Liver (tissue), 9 donors: ENCODE results near the gene NAP1L1. TPM values are rescaled to one million over a fixed set of nuclear protein-coding genes. Genes with fewer than 3 reads are reported as not detected.

Source experiments
- DNase-seq: peaks from one replicate; pipeline ENCODE4 v3.0.0-alpha.2; 2017; ENCODE audit warnings: low spot score
- H3K27ac ChIP-seq, 2 donors: one replicate each; pipeline ENCODE4 v1.7.0; 2013; ENCODE audit warnings: inconsistent platforms in 2 of 2, low read length in 2 of 2, control low read depth in 1 of 2, low read depth in 1 of 2, mild to moderate bottlenecking in 1 of 2
- H3K27me3 ChIP-seq, 4 donors: one replicate each; pipeline versions ENCODE4 v1.6.1 to v1.7.0; 2013; ENCODE audit warnings: low read length in 3 of 4, inconsistent platforms in 1 of 4, mild to moderate bottlenecking in 1 of 4, moderate library complexity in 1 of 4; ENCODE audit not compliant: control insufficient read depth in 4 of 4, insufficient read depth in 4 of 4
- H3K36me3 ChIP-seq, 4 donors: one replicate each; pipeline versions ENCODE4 v1.6.1 to v1.7.0; 2013; ENCODE audit warnings: low read length in 3 of 4, mild to moderate bottlenecking in 3 of 4, low read depth in 1 of 4, moderate library complexity in 1 of 4; ENCODE audit not compliant: control insufficient read depth in 4 of 4, insufficient read depth in 3 of 4
- H3K4me1 ChIP-seq, 4 donors: one replicate each; pipeline versions ENCODE4 v1.6.1 to v1.7.0; 2013; ENCODE audit warnings: low read length in 3 of 4, mild to moderate bottlenecking in 3 of 4, moderate library complexity in 1 of 4; ENCODE audit not compliant: control insufficient read depth in 4 of 4, insufficient read depth in 4 of 4
- H3K4me3 ChIP-seq, 3 donors: one replicate each; pipeline versions ENCODE4 v1.6.1 to v1.7.0; 2013; ENCODE audit warnings: low read length in 3 of 3, control low read depth in 1 of 3, low read depth in 1 of 3, mild to moderate bottlenecking in 1 of 3
- H3K9ac ChIP-seq, 2 donors: one replicate each; pipeline ENCODE4 v1.7.0; 2013; ENCODE audit warnings: low read length in 2 of 2, mild to moderate bottlenecking in 2 of 2, moderate library complexity in 2 of 2, control low read depth in 1 of 2, low read depth in 1 of 2
- H3K9me3 ChIP-seq, 4 donors: one replicate each; pipeline versions ENCODE4 v1.6.1 to v1.7.0; 2013; ENCODE audit warnings: low read length in 3 of 4; ENCODE audit not compliant: control insufficient read depth in 4 of 4
- EGR1 ChIP-seq, 2 donors: IDR thresholded peaks; 2 replicates each; pipeline ENCODE4 v1.6.1; 2016 to 2018; ENCODE audit warnings: antibody characterized with exemption in 2 of 2, low read depth in 2 of 2
- FOXA1 ChIP-seq: IDR thresholded peaks from 2 replicates; pipeline ENCODE4 v1.6.1; 2016; ENCODE audit warnings: antibody characterized with exemption
- FOXA2 ChIP-seq: IDR thresholded peaks from 2 replicates; pipeline ENCODE4 v1.6.1; 2016; ENCODE audit warnings: antibody characterized with exemption
- GABPA ChIP-seq, 2 donors: IDR thresholded peaks in 1 of 2; conservative IDR thresholded peaks in 1 of 2; 2 replicates each; pipeline ENCODE4 v1.6.1; 2016; ENCODE audit warnings: antibody characterized with exemption in 2 of 2, mild to moderate bottlenecking in 1 of 2, moderate library complexity in 1 of 2
- HNF4A ChIP-seq, 2 donors: conservative IDR thresholded peaks; 2 replicates each; pipeline ENCODE4 v1.6.1; 2016; ENCODE audit warnings: antibody characterized with exemption in 2 of 2, mild to moderate bottlenecking in 2 of 2
- HNF4G ChIP-seq: IDR thresholded peaks from 2 replicates; pipeline ENCODE4 v1.6.1; 2016; ENCODE audit warnings: antibody characterized with exemption
- JUND ChIP-seq, 2 donors: IDR thresholded peaks; 2 replicates each; pipeline ENCODE4 v1.6.1; 2016; ENCODE audit warnings: antibody characterized with exemption in 2 of 2
- NR2F2 ChIP-seq: IDR thresholded peaks from 2 replicates; pipeline ENCODE4 v1.6.1; 2016; ENCODE audit warnings: antibody characterized with exemption
- RAD21 ChIP-seq, 2 donors: IDR thresholded peaks; 2 replicates each; pipeline ENCODE4 v1.6.1; 2016; ENCODE audit warnings: antibody characterized with exemption in 2 of 2, mild to moderate bottlenecking in 2 of 2
- RXRA ChIP-seq, 2 donors: IDR thresholded peaks; 2 replicates each; pipeline ENCODE4 v1.6.1; 2017 to 2018; ENCODE audit warnings: antibody characterized with exemption in 2 of 2, mild to moderate bottlenecking in 1 of 2
- SP1 ChIP-seq: IDR thresholded peaks from 2 replicates; pipeline ENCODE4 v1.6.1; 2018; ENCODE audit warnings: antibody characterized with exemption, mild to moderate bottlenecking
- TAF1 ChIP-seq: conservative IDR thresholded peaks from 2 replicates; pipeline ENCODE4 v1.6.1; 2016; ENCODE audit warnings: antibody characterized with exemption, mild to moderate bottlenecking
- YY1 ChIP-seq: IDR thresholded peaks from 2 replicates; pipeline ENCODE4 v1.6.1; 2016; ENCODE audit warnings: antibody characterized with exemption, mild to moderate bottlenecking
- WGBS: extraction: QIAGEN DNeasy Blood & Tissue Kit; methylation state at CpG from one replicate; pipeline ENCODE4 v1.1.7; 2013; 5-methylcytosine and 5-hydroxymethylcytosine counted together
- polyA plus RNA-seq, 2 donors: library from polyadenylated mRNA; stranded (reverse) in 1 of 2; unstranded in 1 of 2; fragments of 200-250 nt in 1 of 2; fragments of >200 nt in 1 of 2; fragmentation: Nextera tagmentation in 1 of 2; extraction: Ambion mirVana in 1 of 2; gene quantifications; one replicate each; pipeline versions ENCODE4 v1.2.1 to v1.2.3, GENCODE V29; 2013 to 2015
- total RNA-seq, 2 donors: library from RNA; depleted of rRNA; stranded (reverse); fragments of >200 nt; gene quantifications; one replicate each; pipeline ENCODE4 v1.2.3, GENCODE V29; 2014
- TF ChIP-seq, protein P1 (sequence below): IDR thresholded peaks from 2 replicates; pipeline ENCODE4 v1.6.1; 2016; ENCODE audit warnings: antibody characterized with exemption, mild to moderate bottlenecking
- TF ChIP-seq, protein P2 (sequence below): IDR thresholded peaks from 2 replicates; pipeline ENCODE4 v1.6.1; 2016; ENCODE audit warnings: antibody characterized with exemption
- TF ChIP-seq, protein P3 (sequence below): fragments of 150-350 bp; IDR thresholded peaks from 2 replicates; pipeline ENCODE4 v1.5.1; 2017; ENCODE audit warnings: improper control_type of control experiment, low read depth, low read length; ENCODE audit not compliant: missing input control
- TF ChIP-seq, protein P4 (sequence below): IDR thresholded peaks from 2 replicates; pipeline ENCODE4 v1.6.1; 2016; ENCODE audit warnings: antibody characterized with exemption
- TF ChIP-seq, protein P5 (sequence below): IDR thresholded peaks from 2 replicates; pipeline ENCODE4 v1.6.1; 2016; ENCODE audit warnings: antibody characterized with exemption
- donor health status: healthy.
- donor health status: healthy.
- donor health status: healthy.
- donor health status: healthy.
- donor health status: healthy.

The NAP1L1 gene
- total and polyA plus RNA-seq, 4 donors: 36.6 to 74.7 (median 42.4) TPM

DNA sequence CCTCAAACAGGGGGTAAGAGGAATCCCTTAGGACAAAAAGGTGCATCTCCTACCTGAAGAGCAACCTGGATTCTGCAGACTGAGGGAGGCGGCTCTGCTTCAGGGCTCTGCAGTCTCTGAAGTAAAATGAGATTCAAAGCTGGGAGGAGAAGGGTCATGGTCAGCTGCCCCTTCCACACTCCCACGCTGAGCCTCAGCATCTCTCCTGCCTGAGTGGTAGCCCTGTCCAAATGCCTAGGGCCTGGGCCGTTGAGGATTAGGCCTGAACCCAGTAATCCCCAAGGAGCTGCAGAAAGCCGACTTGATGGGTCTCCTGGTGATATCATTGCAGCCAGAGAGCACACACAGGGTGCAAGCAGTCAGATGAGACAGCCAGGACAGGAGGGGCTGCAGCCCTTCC is 71.8 kb downstream of the NAP1L1 start:
- no peak for DNase-seq
- WGBS: 96% methylated on average over 4 of the region's 4 CpGs
- H3K9ac ChIP-seq: no peak overlapping the region

More for the DNA sequence above, 71.8 kb downstream of the NAP1L1 start:
- TF ChIP-seq, protein P1, sequence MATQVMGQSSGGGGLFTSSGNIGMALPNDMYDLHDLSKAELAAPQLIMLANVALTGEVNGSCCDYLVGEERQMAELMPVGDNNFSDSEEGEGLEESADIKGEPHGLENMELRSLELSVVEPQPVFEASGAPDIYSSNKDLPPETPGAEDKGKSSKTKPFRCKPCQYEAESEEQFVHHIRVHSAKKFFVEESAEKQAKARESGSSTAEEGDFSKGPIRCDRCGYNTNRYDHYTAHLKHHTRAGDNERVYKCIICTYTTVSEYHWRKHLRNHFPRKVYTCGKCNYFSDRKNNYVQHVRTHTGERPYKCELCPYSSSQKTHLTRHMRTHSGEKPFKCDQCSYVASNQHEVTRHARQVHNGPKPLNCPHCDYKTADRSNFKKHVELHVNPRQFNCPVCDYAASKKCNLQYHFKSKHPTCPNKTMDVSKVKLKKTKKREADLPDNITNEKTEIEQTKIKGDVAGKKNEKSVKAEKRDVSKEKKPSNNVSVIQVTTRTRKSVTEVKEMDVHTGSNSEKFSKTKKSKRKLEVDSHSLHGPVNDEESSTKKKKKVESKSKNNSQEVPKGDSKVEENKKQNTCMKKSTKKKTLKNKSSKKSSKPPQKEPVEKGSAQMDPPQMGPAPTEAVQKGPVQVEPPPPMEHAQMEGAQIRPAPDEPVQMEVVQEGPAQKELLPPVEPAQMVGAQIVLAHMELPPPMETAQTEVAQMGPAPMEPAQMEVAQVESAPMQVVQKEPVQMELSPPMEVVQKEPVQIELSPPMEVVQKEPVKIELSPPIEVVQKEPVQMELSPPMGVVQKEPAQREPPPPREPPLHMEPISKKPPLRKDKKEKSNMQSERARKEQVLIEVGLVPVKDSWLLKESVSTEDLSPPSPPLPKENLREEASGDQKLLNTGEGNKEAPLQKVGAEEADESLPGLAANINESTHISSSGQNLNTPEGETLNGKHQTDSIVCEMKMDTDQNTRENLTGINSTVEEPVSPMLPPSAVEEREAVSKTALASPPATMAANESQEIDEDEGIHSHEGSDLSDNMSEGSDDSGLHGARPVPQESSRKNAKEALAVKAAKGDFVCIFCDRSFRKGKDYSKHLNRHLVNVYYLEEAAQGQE: no peak
- TF ChIP-seq JUND (IDR thresholded peaks at IDR 0.05) (no peak), EGR1 (IDR thresholded peaks at IDR 0.05; ENCODE audit: low read depth in 2 of 2) (no peak), FOXA1 (no peak), GABPA (IDR thresholded peaks at IDR 0.05 in 1 of 2, conservative IDR thresholded peaks at IDR 0.05 in 1 of 2) (no peak), RXRA (IDR thresholded peaks at IDR 0.05) (no peak), NR2F2 (no peak), FOXA2 (no peak), TAF1 (no peak), SP1 (no peak), RAD21 (IDR thresholded peaks at IDR 0.05) (no peak), YY1 (no peak), HNF4A (conservative IDR thresholded peaks at IDR 0.05) (no peak), HNF4G (no peak)
- TF ChIP-seq, protein P2, sequence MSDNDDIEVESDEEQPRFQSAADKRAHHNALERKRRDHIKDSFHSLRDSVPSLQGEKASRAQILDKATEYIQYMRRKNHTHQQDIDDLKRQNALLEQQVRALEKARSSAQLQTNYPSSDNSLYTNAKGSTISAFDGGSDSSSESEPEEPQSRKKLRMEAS: no peak
- TF ChIP-seq, protein P3, sequence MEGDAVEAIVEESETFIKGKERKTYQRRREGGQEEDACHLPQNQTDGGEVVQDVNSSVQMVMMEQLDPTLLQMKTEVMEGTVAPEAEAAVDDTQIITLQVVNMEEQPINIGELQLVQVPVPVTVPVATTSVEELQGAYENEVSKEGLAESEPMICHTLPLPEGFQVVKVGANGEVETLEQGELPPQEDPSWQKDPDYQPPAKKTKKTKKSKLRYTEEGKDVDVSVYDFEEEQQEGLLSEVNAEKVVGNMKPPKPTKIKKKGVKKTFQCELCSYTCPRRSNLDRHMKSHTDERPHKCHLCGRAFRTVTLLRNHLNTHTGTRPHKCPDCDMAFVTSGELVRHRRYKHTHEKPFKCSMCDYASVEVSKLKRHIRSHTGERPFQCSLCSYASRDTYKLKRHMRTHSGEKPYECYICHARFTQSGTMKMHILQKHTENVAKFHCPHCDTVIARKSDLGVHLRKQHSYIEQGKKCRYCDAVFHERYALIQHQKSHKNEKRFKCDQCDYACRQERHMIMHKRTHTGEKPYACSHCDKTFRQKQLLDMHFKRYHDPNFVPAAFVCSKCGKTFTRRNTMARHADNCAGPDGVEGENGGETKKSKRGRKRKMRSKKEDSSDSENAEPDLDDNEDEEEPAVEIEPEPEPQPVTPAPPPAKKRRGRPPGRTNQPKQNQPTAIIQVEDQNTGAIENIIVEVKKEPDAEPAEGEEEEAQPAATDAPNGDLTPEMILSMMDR: no peak
- TF ChIP-seq, protein P4, sequence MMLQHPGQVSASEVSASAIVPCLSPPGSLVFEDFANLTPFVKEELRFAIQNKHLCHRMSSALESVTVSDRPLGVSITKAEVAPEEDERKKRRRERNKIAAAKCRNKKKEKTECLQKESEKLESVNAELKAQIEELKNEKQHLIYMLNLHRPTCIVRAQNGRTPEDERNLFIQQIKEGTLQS: no peak
- TF ChIP-seq, protein P5, sequence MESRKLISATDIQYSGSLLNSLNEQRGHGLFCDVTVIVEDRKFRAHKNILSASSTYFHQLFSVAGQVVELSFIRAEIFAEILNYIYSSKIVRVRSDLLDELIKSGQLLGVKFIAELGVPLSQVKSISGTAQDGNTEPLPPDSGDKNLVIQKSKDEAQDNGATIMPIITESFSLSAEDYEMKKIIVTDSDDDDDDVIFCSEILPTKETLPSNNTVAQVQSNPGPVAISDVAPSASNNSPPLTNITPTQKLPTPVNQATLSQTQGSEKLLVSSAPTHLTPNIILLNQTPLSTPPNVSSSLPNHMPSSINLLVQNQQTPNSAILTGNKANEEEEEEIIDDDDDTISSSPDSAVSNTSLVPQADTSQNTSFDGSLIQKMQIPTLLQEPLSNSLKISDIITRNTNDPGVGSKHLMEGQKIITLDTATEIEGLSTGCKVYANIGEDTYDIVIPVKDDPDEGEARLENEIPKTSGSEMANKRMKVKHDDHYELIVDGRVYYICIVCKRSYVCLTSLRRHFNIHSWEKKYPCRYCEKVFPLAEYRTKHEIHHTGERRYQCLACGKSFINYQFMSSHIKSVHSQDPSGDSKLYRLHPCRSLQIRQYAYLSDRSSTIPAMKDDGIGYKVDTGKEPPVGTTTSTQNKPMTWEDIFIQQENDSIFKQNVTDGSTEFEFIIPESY: no peak
- Histone ChIP-seq H3K4me1 (no peaks in the 10 kb centered on the region), H3K9me3 (no peaks in the 10 kb centered on the region), H3K27ac (no peak overlapping the region), H3K27me3 (no peaks in the 10 kb centered on the region), H3K36me3 (peaks cover 0 to 1% (median 0%) of the 10 kb centered on the region in 4 donors), H3K4me3 (no peak overlapping the region)
